GM21576 (cell line): Measurements from ENCODE around the gene DGKG.
A peak's percentile ranks its signal among the peaks of the same experiment; 100 is the strongest.

Source experiments
- ATAC-seq: cut with Tn5 transposase; IDR thresholded peaks from one replicate; pipeline ENCODE4 v1.9.1; 2021; ENCODE audit warnings: mild to moderate bottlenecking, moderate library complexity; ENCODE audit not compliant: unreplicated experiment

The DGKG gene

DNA sequence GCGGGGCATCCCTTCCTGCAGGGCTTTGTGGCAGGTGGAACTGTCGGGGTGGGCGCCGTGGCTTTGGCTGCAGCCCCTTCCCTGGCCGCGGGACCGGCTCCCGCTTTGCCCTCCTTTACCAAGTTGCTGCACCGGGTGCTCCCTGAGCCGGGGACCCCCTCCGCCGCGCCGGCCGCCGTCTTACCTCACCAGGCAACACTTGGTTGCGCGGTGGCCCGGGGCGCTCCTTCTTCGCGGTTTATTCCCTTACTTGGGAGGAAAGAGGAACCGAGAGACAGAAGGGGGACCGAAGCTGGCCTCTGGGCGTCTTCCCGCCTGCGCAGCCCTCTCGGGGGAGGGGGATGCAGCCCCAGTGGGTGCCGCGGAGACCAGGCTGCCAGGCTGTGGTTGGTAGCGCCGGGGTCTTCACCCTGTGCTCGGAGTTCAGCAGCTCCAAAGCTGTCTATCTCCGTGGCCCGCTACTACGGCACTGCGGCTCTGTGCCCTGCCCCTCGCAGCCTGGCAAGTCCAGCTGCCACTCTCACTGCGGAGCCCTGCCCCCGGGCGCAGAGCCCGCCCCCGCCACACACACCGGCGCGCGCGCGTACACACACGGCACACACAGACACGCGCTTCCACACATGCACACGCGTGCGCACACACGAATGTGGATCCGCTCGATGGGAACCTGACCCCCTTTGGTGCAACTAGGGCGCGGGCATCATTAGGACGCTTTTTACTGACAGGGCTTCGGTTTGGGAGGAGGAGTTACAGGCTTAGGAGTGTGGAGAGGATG is at the start of gene DGKG:
TSS of gene DGKG (minus strand) at position 473 of the 775 bp plus-strand sequence. CDS start 41,775 bp downstream, outside the sequence.
- ATAC-seq, result peak; percentile 60

DNA sequence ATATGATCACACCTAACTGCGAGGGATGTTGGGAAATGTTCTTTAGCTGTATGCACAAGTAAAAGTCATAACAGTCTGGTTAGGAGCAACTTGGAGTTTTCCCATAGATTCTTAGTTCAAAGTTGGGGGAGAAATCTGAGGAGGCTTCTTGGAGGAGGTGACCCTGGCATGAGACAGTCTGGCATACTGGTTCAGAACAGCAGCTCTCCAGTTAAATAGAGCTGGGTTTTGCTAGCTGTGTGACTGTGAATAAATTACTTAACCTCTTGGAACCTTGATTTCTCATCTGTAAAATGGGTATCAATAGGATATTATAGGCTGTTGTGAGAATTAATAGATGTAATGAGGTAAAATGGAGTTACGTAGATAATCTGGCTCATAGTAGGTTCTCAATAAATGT is 49.1 kb upstream of the DGKG start:
- no peak for ATAC-seq

DNA sequence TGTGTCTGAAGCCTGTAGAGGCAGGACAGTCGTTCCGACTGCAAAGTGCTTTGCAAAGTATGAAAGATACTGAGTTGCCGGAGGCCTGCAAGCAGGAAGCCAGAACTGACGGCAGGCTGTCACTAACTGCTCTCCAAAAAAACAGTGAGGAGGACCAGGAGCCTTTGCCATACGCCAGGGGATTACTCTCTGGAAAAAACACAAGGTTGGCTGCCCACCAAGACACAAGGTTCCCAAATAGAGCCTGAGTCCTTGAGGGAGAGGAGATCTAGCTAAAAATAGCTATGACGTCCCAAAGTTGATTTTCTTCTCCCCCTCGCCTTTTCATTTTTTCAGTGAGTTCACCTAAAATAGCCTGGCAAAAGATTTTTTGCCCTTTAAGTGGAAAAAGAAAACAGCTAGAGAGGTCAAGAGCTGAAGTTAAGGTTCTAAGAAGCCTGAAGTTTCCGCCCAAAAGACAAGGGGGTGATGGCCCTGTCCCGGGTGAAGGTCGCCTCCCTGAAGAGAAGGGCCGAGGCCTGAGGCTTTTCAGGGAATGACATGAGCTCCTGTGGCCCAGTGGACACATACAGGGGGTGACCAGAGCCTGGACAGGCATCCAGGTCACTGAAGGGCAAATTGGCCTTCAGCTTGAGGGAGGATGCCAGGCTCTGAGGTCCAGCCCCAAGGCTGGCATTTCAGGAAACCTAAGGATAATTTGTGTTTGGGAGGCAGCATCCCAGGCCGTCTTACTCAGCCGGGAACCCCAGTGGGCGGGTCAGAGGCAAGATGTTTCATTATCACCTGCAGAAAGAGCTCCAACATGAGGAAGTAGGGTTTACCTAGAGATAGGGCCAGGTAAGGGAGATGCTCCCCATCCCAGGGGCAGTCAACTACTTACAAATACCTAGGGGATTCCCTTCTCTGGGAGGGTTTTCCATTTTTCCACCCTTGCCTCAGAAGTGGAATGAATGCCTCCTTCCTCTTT is 44.9 kb upstream of the DGKG start:
- ATAC-seq, result no peak

DNA sequence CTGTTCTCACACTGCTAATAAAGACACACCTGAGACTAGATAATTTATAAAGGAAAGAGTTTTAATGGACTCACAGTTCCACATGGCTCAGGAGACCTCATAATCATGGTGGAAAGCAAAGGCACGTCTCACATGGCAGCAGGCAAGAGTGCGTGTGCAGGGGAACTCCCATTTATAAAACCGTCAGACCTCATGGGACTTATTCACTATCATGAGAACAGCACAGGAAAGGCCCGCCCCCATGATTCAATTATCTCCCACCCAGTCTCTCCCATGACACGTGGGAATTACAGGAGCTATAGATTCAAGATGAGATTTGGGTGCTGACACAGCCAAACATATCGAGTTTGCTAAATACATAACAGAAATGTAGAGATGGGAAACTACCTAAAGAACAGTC is 39.5 kb upstream of the DGKG start:
- ATAC-seq, result no peak

DNA sequence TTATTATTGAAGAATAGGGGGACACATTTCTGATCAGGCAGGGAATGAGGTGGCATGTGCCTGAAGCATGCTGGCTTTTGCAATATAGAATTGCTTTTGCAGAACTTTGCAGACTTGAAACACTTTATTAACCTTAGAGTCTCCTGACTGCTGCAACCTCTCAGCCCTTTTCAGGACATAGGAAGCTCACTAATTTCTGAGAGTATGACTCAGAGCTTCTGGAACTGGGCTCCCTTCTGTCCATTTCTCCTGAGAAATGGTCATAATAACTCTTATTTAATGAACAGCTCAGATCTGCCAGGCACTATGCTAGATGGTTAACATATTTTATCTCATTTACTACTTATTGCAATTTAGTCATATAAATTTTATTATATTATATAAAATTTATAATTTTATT is 38.6 kb upstream of the DGKG start:
- ATAC-seq, result no peak

DNA sequence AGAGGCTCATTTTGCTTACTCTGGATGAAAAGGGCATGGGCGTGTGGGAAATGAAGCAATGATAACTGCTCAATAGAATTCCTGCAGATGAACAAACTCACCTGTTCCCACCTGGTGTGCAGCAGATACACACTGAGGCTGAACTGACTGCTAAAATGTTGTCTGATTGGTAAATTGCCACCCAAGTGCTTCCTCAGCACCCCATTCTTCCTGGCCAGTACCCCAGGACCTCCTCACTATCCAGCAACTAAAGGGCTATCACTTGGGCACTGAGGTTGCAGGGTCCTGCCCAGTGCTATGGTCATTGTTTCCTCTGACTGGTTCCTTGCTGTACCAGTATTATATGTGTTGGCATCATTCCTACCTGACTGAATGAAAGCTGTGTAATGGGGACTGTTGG is 38.0 kb upstream of the DGKG start:
- ATAC-seq, result no peak

DNA sequence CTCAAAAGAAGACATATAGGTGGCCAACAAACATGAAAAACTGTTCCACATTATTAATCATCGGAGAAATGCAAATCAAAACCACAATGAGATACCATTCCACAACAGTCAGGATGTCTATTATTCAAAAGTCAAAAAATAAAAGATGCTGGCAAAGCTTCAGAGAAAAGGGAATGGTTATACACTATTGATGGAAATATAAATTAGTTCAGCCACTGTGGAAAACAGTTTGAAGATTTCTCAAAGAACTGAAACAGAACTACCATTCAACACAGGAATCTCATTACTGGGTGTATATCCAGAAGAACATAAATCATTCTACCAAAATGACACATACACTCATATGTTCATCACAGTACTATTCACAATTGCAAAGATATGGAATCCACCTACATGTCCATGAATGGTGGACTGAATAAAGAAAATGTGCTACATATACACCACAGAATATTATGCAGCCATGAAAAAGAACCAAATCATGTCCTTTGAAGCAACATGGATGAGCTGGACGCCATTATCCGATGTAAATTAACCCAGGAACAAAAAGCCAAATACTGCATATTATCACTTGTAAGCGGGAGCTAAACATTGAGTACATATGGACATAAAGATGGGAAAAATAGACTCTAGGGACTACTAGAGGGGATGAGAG is 32.7 kb upstream of the DGKG start:
- ATAC-seq, result no peak

DNA sequence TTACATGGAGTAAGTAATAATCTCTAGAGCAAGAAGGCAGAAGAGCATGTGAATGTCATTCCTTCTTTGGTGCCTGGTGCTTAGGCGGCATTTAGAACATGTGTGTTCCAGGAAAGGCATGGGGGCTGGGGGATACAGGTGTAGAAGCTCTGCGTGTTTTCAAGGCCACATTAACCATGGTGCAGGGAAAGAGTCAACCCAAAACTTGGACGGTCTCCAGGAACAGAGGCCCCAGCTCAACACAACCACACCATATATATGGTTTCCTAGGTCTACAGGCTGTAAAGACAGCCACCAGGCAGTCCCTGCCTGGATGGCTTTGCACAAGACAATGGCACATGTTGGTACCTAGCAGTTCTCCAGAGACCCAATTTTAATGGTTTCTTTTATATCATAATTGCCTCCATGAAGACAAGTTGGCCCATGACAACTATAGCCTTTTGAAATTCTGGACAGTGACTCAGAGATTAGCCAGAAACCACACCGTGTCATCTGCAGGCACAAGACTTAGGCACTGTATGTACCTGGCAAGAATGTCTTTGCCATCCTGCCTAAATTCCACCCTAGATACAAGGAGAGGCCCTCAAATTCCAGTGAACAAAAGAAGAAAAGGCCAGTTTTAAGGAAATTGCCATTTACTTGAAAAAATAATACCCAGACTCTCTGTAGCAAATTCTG is 25.0 kb upstream of the DGKG start:
- no peak for ATAC-seq

DNA sequence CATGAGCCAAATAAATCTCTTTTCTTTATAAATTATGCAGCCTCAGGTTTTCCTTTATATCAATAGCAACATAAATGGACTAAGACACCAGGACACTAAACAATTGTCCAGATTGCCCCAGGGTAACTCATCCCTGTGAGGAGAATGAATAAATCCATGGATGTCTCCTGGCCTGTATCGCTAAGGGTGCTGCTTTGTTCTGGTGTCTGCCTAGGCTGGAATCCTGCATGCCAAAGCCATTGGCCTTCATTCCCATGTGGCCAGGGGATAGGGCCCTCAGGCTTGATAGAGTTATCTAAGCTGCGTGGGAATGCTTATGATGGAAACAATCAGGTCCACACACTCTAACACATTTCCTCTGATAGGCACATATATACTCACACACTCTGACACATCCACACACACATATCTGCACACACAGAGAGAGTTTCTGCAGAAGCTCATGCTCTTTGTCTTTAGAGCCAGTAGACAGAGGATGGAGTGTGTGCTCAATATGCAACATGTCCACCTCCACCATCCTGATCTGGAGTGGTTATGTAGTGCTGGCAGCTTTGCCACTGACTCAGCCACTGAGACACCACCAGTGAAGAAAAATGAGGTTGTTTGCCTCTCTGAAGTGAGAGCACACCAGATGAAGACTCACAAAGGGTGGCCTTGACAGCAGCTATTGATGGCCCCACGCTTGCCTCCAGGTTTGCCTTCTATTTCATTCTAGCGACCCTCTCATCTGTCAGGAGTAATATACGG is 24.0 kb upstream of the DGKG start:
- no peak for ATAC-seq

DNA sequence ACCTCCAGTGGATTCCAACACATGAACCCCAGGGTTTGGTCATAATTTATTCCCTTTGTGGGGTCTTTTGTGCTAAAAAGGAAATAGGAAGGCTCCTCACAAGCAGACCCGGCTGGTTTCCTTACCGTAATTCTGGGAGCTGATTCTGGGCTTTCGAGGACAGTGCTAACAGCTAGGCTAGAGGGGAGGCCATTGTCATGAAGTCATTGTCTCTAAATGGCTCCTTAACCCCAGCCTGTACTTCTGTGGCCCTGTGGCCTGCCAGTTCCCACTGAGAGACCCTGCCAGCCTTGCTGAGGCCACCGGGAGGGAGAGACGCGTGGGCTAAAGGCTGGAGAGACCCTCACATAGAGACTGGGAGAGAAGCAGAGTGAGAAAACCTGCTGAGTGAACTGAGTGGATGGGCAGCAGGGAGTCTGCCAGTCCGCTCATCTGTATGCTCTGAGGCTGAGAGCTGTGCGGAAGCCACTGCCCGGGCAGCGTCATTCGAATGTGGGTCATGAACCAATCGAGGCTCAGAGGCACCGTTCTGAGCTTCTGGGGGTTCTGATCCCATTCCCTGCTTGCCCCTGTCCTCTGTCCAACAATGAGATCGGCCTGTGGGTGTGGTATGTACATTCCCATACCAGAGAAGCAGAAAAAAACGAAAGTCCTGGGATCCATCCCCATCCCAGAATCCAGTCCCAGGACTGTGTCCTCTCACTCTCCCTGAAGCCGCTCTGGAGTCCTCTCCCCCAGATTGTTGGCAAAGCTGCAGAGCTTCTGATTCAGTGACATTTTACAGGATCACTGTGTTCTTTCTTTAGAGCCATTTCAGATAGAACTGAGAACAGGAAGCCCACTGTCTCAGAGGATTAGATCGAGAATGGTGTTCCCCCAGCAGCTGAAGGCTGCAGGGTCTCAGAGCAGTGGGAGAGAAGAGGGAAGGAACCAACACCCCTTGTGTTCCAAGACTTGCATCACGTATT is 21.3 kb upstream of the DGKG start:
- no peak for ATAC-seq

DNA sequence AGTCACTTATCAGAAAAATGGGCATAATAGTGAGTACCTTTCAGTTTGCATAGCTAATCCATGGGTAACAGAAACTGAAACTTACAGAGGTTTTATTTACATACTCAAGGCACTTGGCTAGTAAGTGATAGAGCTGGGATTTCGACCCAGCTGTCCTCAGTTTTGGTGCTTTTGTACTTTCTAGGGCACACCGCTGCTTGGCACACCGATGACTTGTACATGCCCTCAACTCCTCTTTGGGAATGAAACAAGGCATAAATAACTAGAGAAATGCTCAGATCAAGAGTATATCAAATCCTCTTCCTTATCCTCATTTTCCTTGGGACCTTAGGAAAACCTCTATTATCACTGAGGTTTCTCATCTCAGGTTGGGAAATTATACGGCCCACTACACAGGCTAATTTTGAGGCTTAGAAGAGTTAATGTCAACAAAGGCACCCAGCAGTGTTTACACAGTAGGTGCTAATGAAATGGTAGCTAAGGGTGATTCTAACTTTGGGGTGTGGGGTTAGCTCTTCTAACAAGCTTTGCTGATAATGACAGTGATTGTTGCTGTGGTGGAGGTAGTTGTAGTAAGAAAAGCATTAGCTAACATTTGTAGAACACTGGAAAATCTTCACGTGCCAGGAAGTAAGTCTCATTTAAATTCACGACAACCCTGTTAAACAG is 20.3 kb upstream of the DGKG start:
- no peak for ATAC-seq

DNA sequence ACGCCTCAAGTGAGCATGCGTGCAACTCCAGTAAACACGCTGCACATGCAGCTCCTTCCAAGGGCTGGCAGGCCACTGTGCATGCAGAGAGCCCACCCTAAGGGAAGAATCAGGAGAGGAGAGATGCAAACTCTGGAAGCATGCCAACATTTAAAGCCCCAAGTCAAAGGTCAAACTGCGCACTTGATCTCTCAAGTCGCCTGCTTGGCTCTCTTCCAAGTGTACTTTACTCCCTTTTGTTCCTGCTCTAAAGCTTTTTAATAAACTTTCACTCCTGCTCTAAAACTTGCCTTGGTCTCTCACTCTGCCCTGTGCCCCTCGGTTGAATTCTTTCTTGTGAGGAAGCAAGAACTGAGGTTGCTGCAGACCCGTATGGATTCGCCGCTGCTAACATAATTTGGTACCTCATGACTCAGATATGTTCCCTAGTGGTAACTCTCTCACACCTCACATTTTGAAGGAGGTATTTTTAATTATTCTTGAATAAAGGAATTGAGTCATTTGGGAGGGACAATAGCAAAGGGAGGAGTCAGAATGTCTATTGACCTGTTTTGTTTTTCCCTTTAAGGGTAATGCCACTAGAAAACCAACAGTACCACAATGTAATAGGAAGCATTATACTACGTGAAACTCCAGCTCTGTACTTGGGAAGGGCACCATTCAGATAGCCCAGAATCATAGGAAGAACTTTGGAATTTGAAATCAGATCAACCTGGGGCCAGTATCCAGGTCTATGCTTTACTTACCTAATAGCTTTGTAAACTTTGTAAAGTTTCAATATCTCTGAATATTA is 19.6 kb upstream of the DGKG start:
- no peak for ATAC-seq

DNA sequence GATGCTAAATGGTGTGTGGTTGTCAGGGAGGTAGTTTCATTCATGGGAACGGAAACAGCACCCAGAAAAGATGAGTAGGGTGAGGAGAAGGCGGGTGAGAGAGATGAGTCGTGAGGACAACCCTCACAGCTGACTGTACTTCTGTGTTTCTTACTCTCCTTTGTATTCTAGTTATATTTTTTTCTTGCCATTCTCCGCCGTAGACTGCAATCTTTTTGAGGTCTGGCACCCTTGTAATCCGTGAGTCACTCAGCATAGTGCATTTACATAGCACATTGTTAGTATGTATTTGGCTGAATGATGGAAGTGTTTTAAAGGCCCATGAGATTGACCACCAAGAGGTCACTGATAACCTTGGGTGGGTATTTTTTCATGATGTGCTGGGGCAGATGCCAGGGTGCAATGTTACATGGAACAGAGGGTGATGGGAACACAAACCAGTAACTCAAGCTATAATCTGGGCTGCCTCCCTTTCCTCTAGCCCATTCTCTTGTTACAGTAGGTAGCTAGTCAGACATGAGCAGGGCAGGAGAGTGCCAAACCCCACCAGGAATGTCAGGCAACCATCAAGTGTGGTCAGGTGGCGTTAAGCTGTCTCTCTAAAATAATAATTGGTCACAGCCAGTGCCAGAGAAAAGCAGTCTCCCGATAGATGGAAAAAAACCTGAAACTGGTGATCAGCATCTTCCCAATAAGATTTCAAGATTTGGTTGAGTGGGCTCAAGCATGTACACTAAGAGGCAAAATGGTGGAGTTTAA is 18.8 kb upstream of the DGKG start:
- no peak for ATAC-seq

DNA sequence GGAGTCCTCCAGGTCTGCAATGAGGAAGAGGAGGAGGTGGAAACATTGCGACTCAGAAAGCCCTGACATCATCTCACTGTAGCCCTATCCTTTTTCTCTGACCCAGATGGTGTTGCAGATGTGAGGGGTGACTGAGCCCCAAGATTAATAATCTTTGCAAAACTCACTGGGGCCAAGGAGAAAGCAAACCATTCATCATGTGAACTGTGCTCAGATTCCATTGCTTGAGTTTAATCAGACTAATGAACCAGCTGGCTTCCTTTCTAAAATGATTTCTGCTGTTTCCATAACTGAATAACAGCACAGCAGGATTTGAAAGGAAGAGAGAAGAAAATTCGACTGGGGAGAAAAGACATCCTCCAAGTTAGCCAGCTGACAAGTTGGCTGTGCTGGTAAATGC is 13.4 kb upstream of the DGKG start:
- no peak for ATAC-seq

DNA sequence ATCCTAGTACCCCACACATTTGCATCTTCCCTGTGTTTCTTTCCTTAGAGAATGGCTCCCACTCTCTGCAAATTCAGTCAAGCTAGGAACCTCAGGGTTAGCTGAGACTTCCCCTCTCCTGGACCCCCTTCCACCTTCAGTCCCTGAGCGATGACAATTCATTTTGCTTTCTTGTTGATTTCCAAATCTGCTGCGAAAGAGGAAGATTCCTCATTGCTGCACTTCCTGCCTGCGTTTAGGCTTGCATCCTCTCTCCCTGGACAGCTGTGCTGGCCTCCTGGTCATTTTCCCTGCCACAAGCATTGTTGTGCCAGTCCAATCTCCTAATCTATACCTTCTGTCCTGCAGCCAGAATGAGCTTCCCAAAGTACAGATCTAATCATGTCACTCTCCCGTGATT is 12.3 kb upstream of the DGKG start:
- ATAC-seq, result no peak

DNA sequence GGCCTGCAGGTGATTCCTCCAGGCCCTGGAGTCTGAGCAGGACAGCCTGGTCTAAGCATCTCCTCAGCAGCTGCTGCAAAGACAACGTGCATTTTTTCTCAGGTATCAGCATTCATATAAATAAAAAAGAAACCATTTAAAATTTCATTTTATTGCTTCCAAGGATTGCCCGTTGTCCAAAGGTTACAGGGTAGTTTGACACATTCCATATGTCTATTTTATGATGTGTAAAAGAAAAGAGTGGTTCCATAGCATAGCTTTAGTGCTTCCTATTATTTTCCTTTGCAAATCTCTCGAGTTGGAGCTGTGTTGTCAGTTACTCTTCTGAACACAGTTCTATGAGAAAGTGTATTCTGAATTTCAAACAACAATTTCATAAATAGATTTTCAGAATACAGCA is 7.2 kb upstream of the DGKG start:
- no peak for ATAC-seq

DNA sequence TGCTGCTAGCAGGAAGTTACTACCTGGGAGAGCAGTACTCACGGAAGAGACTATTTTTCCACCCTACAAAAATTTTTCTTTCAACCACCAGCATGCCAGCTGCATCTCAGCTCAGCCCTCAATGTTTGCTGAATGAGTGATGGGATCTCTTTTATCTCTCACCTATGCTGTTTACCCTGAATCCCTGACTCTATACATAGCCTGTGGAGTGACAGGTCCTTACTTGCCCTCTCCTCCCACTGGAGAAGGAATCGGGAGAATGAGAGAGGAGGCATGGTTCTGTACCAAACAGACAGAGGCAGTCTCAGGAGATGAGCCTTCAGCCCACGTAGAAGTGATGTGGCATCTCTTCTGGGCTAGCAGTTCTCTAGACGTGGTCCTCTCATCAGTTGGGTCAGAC is 6.7 kb upstream of the DGKG start:
- no peak for ATAC-seq
